GM21390 (cell line): Measurements from ENCODE around the gene PACS1.
A peak's percentile ranks its signal among the peaks of the same experiment; 100 is the strongest.
"Not testable (repeated sequence)": the region's sequence is repeated elsewhere in the genome, so short reads cannot be mapped to it uniquely, and the experiment has no call there.

Source experiments
- ATAC-seq: cut with Tn5 transposase; IDR thresholded peaks from one replicate; pipeline ENCODE4 v1.9.1; 2021; ENCODE audit not compliant: unreplicated experiment

PACS1 gene

DNA sequence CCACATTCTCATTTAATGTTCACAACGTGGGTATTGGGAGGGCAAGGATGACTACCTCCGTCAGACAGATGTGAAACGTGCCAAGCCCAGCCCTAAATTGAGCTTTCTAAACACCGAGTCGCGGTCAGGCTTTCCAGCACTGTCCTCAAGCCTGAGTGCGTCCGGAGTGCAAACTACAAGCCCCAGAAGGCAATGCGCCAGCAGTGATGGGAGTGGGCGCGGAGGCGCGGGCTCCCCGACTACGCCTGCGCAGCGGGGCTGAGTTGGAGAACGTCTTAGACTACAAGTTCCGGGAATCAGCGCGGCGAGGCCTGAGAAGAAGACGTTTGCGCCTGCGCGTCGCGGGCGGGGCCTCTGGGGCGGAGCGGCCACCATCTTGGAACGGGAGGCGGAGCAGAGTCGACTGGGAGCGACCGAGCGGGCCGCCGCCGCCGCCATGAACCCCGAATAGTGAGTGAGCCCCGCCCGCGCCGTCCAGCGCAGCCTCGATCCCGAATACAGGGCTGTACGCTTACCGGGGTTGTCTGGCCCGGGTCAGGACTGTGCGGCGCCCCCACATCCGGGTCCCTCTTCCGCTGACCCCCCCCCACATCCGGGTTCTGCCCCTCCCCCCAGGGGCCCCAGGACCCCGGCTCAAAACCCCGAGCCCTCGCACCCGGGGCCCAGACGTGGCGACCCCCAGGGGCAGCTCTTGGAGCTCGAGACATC is 198.3 kb downstream of the PACS1 start, which contains the start of gene RAB1B:
TSS of gene RAB1B (plus strand) at position 396 of the 708 bp plus-strand sequence. CDS start at position 437, 41 bp downstream.
- ATAC-seq = peak; percentile 77

DNA sequence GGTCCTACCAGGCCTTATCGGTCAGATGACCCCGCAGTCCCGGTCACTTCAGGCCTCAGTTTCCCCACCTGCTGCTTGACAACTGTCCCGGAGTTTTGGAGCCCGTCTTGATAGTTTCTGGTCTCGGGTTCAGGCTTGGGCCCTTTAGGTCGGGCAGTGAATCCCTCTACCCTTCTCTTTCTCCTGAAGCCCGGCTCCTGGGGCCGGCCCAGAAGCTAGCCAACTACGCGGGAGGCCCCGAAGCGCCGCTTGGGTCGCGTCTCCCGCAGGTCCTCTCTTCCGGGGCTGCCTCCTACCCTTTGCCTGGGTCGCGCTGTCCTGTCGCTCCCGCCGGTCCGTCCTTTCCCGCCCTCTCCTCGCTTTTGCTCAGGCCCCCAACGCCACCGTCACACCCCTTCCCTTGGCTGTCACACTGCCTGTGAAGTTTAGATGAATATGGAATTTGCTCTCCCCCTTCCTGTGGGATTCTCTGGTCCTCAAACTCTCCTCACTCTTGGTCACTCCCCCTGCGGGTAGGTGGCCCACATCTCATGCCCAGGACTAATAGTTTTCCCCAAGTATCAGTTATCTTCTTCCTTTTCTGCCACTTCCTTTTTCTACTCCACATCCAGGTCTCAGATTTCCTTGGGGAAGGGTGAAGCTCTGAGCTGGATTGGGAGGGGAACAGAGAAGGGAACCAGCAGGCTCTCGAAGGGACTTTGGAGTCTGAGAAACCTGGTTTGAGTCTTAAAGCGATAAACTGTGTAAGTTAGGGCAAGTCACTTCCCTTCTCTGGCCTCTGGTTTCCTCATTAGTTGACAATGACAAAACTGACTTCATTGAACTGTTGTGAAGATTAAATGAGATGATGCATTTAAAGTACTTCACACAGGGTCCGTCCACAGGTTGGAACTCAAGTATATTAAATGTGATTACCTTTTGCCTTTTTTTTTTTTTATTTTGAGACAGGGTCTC is 199.2 kb downstream of the PACS1 start:
- ATAC-seq = no peak

- no peak for ATAC-seq
These were observed 201.7 kb downstream of the PACS1 start for GRCh38 chr11:66271816-66272215.

GRCh38 chr11:66272596-66272995 is 202.5 kb downstream of the PACS1 start:
- ATAC-seq = no peak

GRCh38 chr11:66274219-66274618 is 204.1 kb downstream of the PACS1 start:
- ATAC-seq = no peak

- ATAC-seq = no peak
These were observed 205.3 kb downstream of the PACS1 start for GRCh38 chr11:66275396-66275795.

DNA sequence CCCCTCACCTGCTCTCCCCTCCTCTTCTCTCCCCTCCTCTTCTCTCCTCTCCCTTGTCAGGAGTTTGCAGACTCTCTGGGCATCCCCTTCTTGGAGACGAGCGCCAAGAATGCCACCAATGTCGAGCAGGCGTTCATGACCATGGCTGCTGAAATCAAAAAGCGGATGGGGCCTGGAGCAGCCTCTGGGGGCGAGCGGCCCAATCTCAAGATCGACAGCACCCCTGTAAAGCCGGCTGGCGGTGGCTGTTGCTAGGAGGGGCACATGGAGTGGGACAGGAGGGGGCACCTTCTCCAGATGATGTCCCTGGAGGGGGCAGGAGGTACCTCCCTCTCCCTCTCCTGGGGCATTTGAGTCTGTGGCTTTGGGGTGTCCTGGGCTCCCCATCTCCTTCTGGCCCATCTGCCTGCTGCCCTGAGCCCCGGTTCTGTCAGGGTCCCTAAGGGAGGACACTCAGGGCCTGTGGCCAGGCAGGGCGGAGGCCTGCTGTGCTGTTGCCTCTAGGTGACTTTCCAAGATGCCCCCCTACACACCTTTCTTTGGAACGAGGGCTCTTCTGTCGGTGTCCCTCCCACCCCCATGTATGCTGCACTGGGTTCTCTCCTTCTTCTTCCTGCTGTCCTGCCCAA is 206.0 kb downstream of the PACS1 start:
- ATAC-seq = no peak

- not testable (repeated sequence) for ATAC-seq
These were observed 206.5 kb downstream of the PACS1 start for GRCh38 chr11:66276619-66277018.

- not testable (repeated sequence) for ATAC-seq
These were observed 207.0 kb downstream of the PACS1 start for GRCh38 chr11:66277064-66277463.

GRCh38 chr11:66277471-66278362 is 207.6 kb downstream of the PACS1 start, which contains the start of gene CNIH2:
CNIH2 (plus strand) TSS chr11:66278175; CDS start chr11:66278457, 282 bp downstream.
- ATAC-seq = no peak

DNA sequence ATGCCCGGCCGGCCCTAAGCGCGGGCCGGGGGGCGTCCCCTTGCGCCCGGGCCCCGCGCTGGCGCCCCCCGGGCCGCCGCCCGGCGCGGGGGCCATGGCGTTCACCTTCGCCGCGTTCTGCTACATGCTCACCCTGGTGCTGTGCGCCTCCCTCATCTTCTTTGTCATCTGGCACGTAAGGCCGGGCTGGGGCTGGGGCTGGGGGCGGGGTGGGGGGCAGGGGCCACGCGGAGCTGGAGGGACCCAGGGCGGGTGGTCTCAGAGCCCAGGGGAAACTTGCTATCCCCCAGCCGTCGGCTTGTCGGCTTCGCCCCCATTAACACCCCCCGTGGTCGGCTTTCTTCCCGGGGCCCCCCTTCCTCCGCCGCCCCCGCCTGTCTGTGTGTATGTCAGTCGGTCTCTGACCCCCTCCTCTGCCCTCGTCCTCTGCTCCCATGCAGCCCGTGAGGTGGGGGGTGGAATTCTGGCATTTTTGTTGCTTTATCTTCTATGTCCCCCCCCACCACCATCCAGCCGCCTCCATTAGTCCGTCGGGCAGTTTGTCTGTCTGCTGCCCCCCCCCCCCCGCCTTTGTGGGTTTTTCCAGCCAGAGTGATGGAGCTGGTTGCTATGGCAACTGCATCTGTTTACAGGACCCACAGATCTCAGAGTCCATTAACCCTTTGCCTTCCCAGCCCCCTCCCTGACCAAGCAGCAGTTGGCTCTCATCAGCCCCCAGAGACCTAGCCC is 208.5 kb downstream of the PACS1 start:
- no peak for ATAC-seq

DNA sequence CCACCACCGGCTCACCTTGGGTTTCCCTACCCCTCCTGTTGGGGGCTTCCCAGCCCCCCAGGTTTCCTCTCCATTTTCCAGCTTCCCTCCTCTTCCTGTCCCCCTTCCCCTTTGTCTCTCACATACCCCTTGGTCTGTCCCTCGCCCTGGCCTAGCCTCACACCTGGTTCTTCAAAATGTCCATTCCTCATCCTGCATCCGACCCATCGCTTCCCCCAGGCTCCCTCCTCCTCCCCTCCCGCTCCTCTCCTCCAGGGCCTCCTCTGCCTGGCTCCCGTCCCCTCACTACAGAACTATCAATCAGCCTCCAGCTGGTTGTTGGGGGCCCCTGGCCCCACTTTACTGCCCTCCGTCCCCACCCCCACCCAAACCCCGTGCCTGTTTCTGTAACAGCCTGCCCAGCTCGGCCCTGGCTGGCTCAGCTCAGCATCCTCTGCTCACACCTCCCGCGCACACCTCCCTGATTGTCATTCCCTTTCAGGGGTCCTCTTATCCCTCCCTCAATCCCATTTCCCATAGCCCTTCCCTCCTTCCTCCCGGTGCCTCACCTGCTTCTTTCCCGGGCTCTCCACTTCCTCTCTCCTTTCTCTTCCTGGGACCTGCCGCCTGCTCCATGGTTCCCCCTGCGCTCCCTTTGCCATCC is 209.1 kb downstream of the PACS1 start:
- ATAC-seq = no peak

GRCh38 chr11:66280428-66280827 is 210.4 kb downstream of the PACS1 start:
- no peak for ATAC-seq

- ATAC-seq = no peak
These were observed 210.9 kb downstream of the PACS1 start for GRCh38 chr11:66281001-66281400.

GRCh38 chr11:66281776-66282467 is 211.8 kb downstream of the PACS1 start:
- ATAC-seq = no peak

GRCh38 chr11:66282468-66283455 is 212.7 kb downstream of the PACS1 start:
- ATAC-seq = peak; percentile 75

GRCh38 chr11:66283461-66284105 is 213.5 kb downstream of the PACS1 start:
- no peak for ATAC-seq
